Measurements from ENCODE around the gene YES1.
"Not testable (repeated sequence)": the region's sequence is repeated elsewhere in the genome, so short reads cannot be mapped to it uniquely, and the experiment has no call there.

The YES1 gene

GRCh38 chr18:731185-731584 lies 80.9 kb downstream of the YES1 start:
- no peak overlapping the region for H3K4me3 ChIP-seq (replicated peaks in 1 of 2; ENCODE audit: low read depth in 2 of 2, low read length in 2 of 2)
- DNase-seq (ENCODE audit: low read depth in 2 of 2), result no peak
- no peak for TF ChIP-seq CTCF (IDR thresholded peaks at IDR 0.05; ENCODE audit: low read depth, low read length)

GRCh38 chr18:730692-731091 lies 81.3 kb downstream of the YES1 start:
- DNase-seq (ENCODE audit: low read depth in 2 of 2), result no peak
- no peak overlapping the region for H3K4me3 ChIP-seq (replicated peaks in 1 of 2; ENCODE audit: low read depth in 2 of 2, low read length in 2 of 2)
- no peak for TF ChIP-seq CTCF (IDR thresholded peaks at IDR 0.05; ENCODE audit: low read depth, low read length)

GRCh38 chr18:730120-730519 lies 81.9 kb downstream of the YES1 start:
- H3K4me3 ChIP-seq (replicated peaks in 1 of 2; ENCODE audit: low read depth in 2 of 2, low read length in 2 of 2), result not testable (repeated sequence)
- peak in 1 of 2 donors; percentile 20 for DNase-seq (ENCODE audit: low read depth in 2 of 2)
- TF ChIP-seq CTCF (IDR thresholded peaks at IDR 0.05; ENCODE audit: low read depth, low read length), result peak; percentile 12

- no peak for DNase-seq (ENCODE audit: low read depth in 2 of 2)
- H3K4me3 ChIP-seq (replicated peaks in 1 of 2; ENCODE audit: low read depth in 2 of 2, low read length in 2 of 2), result no peak overlapping the region
- TF ChIP-seq CTCF (IDR thresholded peaks at IDR 0.05; ENCODE audit: low read depth, low read length), result no peak
These were observed 86.4 kb downstream of the YES1 start for GRCh38 chr18:725646-726045.

GRCh38 chr18:723541-724080 lies 88.4 kb downstream of the YES1 start:
- DNase-seq (ENCODE audit: low read depth in 2 of 2), result no peak
- H3K4me3 ChIP-seq (replicated peaks in 1 of 2; ENCODE audit: low read depth in 2 of 2, low read length in 2 of 2), result no peak overlapping the region
- TF ChIP-seq CTCF (IDR thresholded peaks at IDR 0.05; ENCODE audit: low read depth, low read length), result no peak

- no peak overlapping the region for H3K4me3 ChIP-seq (replicated peaks in 1 of 2; ENCODE audit: low read depth in 2 of 2, low read length in 2 of 2)
- no peak for TF ChIP-seq CTCF (IDR thresholded peaks at IDR 0.05; ENCODE audit: low read depth, low read length)
- no peak for DNase-seq (ENCODE audit: low read depth in 2 of 2)
These were observed 95.0 kb downstream of the YES1 start for GRCh38 chr18:717003-717402.

GRCh38 chr18:715626-716025 lies 96.4 kb downstream of the YES1 start:
- TF ChIP-seq CTCF (IDR thresholded peaks at IDR 0.05; ENCODE audit: low read depth, low read length), result no peak
- no peak overlapping the region for H3K4me3 ChIP-seq (replicated peaks in 1 of 2; ENCODE audit: low read depth in 2 of 2, low read length in 2 of 2)
- peak; percentile 56 to 87 for DNase-seq (ENCODE audit: low read depth in 2 of 2)

All from cardiac fibroblast (primary cell).